Neural cell (in vitro differentiated cells): ENCODE data around the gene ITFG1. TPM values are rescaled to one million over a fixed set of nuclear protein-coding genes. Genes with fewer than 3 reads are reported as not detected.
A peak's percentile ranks its signal among the peaks of the same experiment; 100 is the strongest.

Experiments used
- H2AFZ ChIP-seq: fragments of 200-600, 300-800 bp; sonication (generic), shearing (Covaris generic); 2 replicates; pipeline ENCODE4 v1.6.0; 2014; ENCODE audit warnings: low read depth, mild to moderate bottlenecking, antibody characterized with exemption, low read length, moderate library complexity
- H3F3A ChIP-seq: fragments of 200-600 bp; shearing (Covaris generic); 2 replicates; pipeline ENCODE4 v1.6.1; 2016; ENCODE audit warnings: mild to moderate bottlenecking, moderate library complexity, mixed read lengths, antibody characterized with exemption, low read length; ENCODE audit not compliant: insufficient read depth, poor library complexity, severe bottlenecking
- H3K27ac ChIP-seq: fragments of 200-600, 300-800 bp; sonication (generic), shearing (Covaris generic); 2 replicates; pipeline ENCODE4 v1.5.1; 2014; ENCODE audit warnings: mild to moderate bottlenecking, low read length, moderate library complexity
- H3K27me3 ChIP-seq: fragments of 300-800, 200-600 bp; sonication (generic), shearing (Covaris generic); 2 replicates; pipeline ENCODE4 v1.6.0; 2014; ENCODE audit warnings: mild to moderate bottlenecking, low read depth, low read length, moderate library complexity; ENCODE audit not compliant: insufficient read depth
- H3K36me3 ChIP-seq: fragments of 300-800, 200-600 bp; sonication (generic), shearing (Covaris generic); 2 replicates; pipeline ENCODE4 v1.5.1; 2014; ENCODE audit warnings: mild to moderate bottlenecking, antibody characterized with exemption, low read length, moderate library complexity; ENCODE audit not compliant: insufficient read depth
- H3K4me2 ChIP-seq: fragments of 300-800, 200-600 bp; sonication (generic), shearing (Covaris generic); 2 replicates; pipeline ENCODE4 v1.6.0; 2014; ENCODE audit warnings: mild to moderate bottlenecking, low read length
- H3K4me3 ChIP-seq: fragments of 300-800, 200-600 bp; sonication (generic), shearing (Covaris generic); 2 replicates; pipeline ENCODE4 v1.5.1; 2014; ENCODE audit warnings: mild to moderate bottlenecking, low read length, moderate library complexity
- H3K79me2 ChIP-seq: fragments of 200-600 bp; shearing (Covaris generic); replicated peaks from 2 replicates; pipeline ENCODE4 v1.6.0; 2014; ENCODE audit warnings: mild to moderate bottlenecking, low read length, moderate library complexity; ENCODE audit not compliant: insufficient read depth
- H3K9ac ChIP-seq: fragments of 300-800, 200-600 bp; sonication (generic), shearing (Covaris generic); 2 replicates; pipeline ENCODE4 v1.6.1; 2016; ENCODE audit warnings: mild to moderate bottlenecking, low read length, mixed read lengths
- H3K9me2 ChIP-seq: fragments of 200-600 bp; shearing (Covaris generic); 2 replicates; pipeline ENCODE4 v1.6.1; 2016; ENCODE audit warnings: mild to moderate bottlenecking, low read length, mixed read lengths; ENCODE audit not compliant: insufficient read depth
- H3K9me3 ChIP-seq: fragments of 200-600, 300-800 bp; sonication (generic), shearing (Covaris generic); 2 replicates; pipeline ENCODE4 v1.6.1; 2016; ENCODE audit warnings: mild to moderate bottlenecking, mixed run types, low read length, moderate library complexity, mixed read lengths
- H4K20me1 ChIP-seq: fragments of 200-600 bp; shearing (Covaris generic); 2 replicates; pipeline ENCODE4 v1.6.1; 2016; ENCODE audit warnings: mild to moderate bottlenecking, mixed run types; ENCODE audit not compliant: insufficient read depth
- EP300 ChIP-seq: fragments of 450-650 bp; conservative IDR thresholded peaks from 2 replicates; pipeline ENCODE4 v1.6.1; 2014; ENCODE audit warnings: antibody characterized with exemption, mild to moderate bottlenecking, moderate library complexity; ENCODE audit not compliant: poor library complexity, severe bottlenecking
- RAD21 ChIP-seq: fragments of 450-650 bp; conservative IDR thresholded peaks from 2 replicates; pipeline ENCODE4 v1.6.1; 2014; ENCODE audit warnings: antibody characterized with exemption, mild to moderate bottlenecking, moderate library complexity
- polyA plus RNA-seq: library from polyadenylated mRNA; depleted of rRNA; stranded (reverse); fragments of >200 nt; gene quantifications from 2 replicates; pipeline ENCODE4 v1.2.3, GENCODE V29; 2014
- TF ChIP-seq, protein P1 (sequence below): fragments of 450-650 bp; IDR thresholded peaks from 2 replicates; pipeline ENCODE4 v1.5.1; 2014; ENCODE audit warnings: antibody characterized with exemption, mild to moderate bottlenecking, moderate library complexity; ENCODE audit not compliant: poor library complexity, severe bottlenecking
- TF ChIP-seq, protein P2 (sequence below): IDR thresholded peaks from 2 replicates; pipeline ENCODE4 v1.6.1; 2012; ENCODE audit warnings: borderline replicate concordance

Gene ITFG1
- polyA plus RNA-seq, 1 donor from 2014 or later = 155 TPM

DNA sequence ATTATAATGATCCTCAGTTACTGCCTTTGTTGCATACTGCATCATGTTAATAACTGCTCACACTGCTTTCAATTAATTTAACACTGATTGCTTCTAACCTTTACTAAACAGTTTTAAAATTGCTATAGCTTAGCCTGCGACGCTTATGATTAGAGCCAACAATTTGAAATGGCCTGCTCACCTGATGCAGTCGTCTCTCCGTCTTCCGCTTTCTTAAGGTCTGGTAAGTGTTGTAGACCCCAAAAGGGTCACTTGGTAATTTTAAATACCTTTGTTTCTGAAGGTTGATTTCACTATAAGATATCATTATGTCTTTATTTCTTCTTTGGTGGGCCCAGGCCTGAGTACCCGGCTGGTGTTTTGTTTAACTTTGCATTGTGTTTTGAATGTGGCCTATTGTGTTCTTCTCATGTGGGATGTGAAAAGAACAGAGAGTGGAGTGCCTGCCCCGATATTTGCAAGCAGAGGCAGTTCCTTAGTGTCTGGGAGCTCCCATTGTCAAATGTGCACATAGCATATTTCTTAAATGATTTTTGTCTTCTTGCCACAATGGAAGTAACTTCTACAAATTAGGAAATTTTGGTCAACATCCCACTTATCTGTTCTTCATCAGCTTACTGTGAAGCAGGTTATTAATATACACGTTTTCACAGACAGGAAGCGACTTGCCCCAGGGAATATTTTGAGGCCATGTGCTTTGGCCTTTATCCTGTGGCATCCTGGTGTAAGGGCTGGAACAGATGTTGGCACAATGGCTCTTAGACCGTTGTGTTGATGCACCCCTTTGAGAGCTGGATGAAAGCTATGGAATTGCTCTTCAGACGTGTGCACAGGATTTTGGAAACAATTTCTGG is 3.1 kb upstream of the ITFG1 start:
- Histone ChIP-seq H4K20me1 (no peaks in the 10 kb centered on the region), H3K79me2 (peaks cover 23% of the 10 kb centered on the region), H3K36me3 (no peaks in the 10 kb centered on the region), H3K9me3 (no peaks in the 10 kb centered on the region), H3K9me2 (no peaks in the 10 kb centered on the region), H3K4me2 (no peak overlapping the region), H3K27me3 (no peaks in the 10 kb centered on the region), H3K27ac (no peak overlapping the region), H2AFZ (no peak overlapping the region), H3F3A (no peaks in the 10 kb centered on the region), H3K4me3 (peak overlapping the region; percentile 87), H3K9ac (no peak overlapping the region)
- TF ChIP-seq EP300 (no peak), RAD21 (no peak)
- TF ChIP-seq, protein P1, sequence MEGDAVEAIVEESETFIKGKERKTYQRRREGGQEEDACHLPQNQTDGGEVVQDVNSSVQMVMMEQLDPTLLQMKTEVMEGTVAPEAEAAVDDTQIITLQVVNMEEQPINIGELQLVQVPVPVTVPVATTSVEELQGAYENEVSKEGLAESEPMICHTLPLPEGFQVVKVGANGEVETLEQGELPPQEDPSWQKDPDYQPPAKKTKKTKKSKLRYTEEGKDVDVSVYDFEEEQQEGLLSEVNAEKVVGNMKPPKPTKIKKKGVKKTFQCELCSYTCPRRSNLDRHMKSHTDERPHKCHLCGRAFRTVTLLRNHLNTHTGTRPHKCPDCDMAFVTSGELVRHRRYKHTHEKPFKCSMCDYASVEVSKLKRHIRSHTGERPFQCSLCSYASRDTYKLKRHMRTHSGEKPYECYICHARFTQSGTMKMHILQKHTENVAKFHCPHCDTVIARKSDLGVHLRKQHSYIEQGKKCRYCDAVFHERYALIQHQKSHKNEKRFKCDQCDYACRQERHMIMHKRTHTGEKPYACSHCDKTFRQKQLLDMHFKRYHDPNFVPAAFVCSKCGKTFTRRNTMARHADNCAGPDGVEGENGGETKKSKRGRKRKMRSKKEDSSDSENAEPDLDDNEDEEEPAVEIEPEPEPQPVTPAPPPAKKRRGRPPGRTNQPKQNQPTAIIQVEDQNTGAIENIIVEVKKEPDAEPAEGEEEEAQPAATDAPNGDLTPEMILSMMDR = no peak

DNA sequence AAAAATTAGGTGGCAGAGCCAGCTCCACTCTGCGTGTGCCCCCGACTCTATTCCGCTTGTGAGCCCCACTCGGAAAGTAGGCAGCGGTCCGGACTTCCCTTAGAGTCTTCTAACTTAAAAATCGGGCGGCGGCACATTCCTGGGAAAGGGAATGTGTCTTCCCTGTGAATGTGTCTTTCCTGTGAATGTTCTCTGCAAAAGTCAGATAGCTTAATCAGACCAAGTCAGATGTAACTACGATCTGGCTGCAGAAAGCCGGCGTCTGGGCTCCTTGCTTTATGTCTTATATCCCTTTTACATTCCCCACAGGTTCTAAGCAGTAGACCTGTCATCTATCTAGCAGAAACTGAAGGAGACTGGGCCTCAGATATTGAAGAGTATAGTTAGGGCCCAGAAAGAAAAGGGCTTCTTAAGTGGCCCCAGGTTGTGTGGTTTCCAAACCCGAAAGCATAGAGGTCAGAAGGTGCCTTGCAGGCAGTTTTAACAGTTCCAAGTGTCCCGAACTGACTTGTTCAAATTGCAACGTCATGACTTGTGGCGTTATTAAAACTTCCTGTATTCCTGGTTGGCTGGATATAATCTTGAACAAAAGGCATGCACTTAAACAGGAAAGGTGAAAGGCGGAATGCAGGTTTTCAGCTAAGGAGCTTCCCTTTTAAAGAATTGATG is 869 bp upstream of the ITFG1 start:
- no peaks in the 10 kb centered on the region for H3K27me3 ChIP-seq
- peak overlapping the region; percentile 85 for H3K4me2 ChIP-seq
- peak overlapping the region; percentile 88 for H3K27ac ChIP-seq
- H3K9ac ChIP-seq = peak overlapping the region; percentile 88
- no peaks in the 10 kb centered on the region for H3K36me3 ChIP-seq
- no peaks in the 10 kb centered on the region for H4K20me1 ChIP-seq
- TF ChIP-seq EP300 (no peak), RAD21 (peak; percentile 14)
- TF ChIP-seq, protein P2, sequence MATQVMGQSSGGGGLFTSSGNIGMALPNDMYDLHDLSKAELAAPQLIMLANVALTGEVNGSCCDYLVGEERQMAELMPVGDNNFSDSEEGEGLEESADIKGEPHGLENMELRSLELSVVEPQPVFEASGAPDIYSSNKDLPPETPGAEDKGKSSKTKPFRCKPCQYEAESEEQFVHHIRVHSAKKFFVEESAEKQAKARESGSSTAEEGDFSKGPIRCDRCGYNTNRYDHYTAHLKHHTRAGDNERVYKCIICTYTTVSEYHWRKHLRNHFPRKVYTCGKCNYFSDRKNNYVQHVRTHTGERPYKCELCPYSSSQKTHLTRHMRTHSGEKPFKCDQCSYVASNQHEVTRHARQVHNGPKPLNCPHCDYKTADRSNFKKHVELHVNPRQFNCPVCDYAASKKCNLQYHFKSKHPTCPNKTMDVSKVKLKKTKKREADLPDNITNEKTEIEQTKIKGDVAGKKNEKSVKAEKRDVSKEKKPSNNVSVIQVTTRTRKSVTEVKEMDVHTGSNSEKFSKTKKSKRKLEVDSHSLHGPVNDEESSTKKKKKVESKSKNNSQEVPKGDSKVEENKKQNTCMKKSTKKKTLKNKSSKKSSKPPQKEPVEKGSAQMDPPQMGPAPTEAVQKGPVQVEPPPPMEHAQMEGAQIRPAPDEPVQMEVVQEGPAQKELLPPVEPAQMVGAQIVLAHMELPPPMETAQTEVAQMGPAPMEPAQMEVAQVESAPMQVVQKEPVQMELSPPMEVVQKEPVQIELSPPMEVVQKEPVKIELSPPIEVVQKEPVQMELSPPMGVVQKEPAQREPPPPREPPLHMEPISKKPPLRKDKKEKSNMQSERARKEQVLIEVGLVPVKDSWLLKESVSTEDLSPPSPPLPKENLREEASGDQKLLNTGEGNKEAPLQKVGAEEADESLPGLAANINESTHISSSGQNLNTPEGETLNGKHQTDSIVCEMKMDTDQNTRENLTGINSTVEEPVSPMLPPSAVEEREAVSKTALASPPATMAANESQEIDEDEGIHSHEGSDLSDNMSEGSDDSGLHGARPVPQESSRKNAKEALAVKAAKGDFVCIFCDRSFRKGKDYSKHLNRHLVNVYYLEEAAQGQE = peak; percentile 32
- TF ChIP-seq, protein P1 = no peak
- peaks cover 28% of the 10 kb centered on the region for H3K79me2 ChIP-seq
- H3K9me2 ChIP-seq = no peaks in the 10 kb centered on the region
- H3K9me3 ChIP-seq = no peaks in the 10 kb centered on the region
- no peaks in the 10 kb centered on the region for H3F3A ChIP-seq
- H2AFZ ChIP-seq = peak overlapping the region; percentile 73
- peak overlapping the region; percentile 87 for H3K4me3 ChIP-seq
